Measurements from ENCODE around the gene TP53BP1. TPM values are rescaled to one million over a fixed set of nuclear protein-coding genes. Genes with fewer than 3 reads are reported as not detected.
A peak's percentile ranks its signal among the peaks of the same experiment; 100 is the strongest.
"Not testable (repeated sequence)": the region's sequence is repeated elsewhere in the genome, so short reads cannot be mapped to it uniquely, and the experiment has no call there.

TP53BP1 gene
- 87.2 TPM for total RNA-seq

- peak within 1 kb of the TSS; percentile 61 for H3K27ac ChIP-seq (ENCODE audit: low read depth, low read length)
- H3K27me3 ChIP-seq (ENCODE audit: control insufficient read depth in 3 of 3, insufficient read depth in 3 of 3, low read length in 3 of 3), result no peaks in the 10 kb centered on the region
- H3K4me1 ChIP-seq (ENCODE audit: control insufficient read depth in 3 of 3, insufficient read depth in 3 of 3, low read length in 3 of 3), result peaks cover 8 to 19% (median 12%) of the 10 kb centered on the region in 3 donors
- H3K36me3 ChIP-seq (ENCODE audit: control insufficient read depth in 3 of 3, insufficient read depth in 3 of 3, low read length in 3 of 3), result peaks cover 4 to 29% (median 9%) of the 10 kb centered on the region in 3 donors
- H3K9me3 ChIP-seq (ENCODE audit: control insufficient read depth in 3 of 3, low read length in 3 of 3), result no peaks in the 10 kb centered on the region
- H3K4me3 ChIP-seq (ENCODE audit: low read length in 3 of 3), result peak within 1 kb of the TSS; percentile 95 to 97 (median 96)
- peak within 1 kb of the TSS; percentile 72 to 84 (median 80) for H3K9ac ChIP-seq (ENCODE audit: low read depth in 1 of 3, low read length in 3 of 3)
These were observed at the start of gene TP53BP1 for GRCh38 chr15:43492673-43493601. TP53BP1 (minus strand) TSS chr15:43493156; CDS start chr15:43493043, 113 bp downstream.

GRCh38 chr15:43541785-43542184, 48.8 kb upstream of the TP53BP1 start:
- peaks cover 0 to under 1% (median 0%) of the 10 kb centered on the region in 3 donors for H3K36me3 ChIP-seq (ENCODE audit: control insufficient read depth in 3 of 3, insufficient read depth in 3 of 3, low read length in 3 of 3)
- no peak overlapping the region for H3K4me3 ChIP-seq (ENCODE audit: low read length in 3 of 3)
- H3K27me3 ChIP-seq (ENCODE audit: control insufficient read depth in 3 of 3, insufficient read depth in 3 of 3, low read length in 3 of 3), result no peaks in the 10 kb centered on the region
- no peaks in the 10 kb centered on the region for H3K4me1 ChIP-seq (ENCODE audit: control insufficient read depth in 3 of 3, insufficient read depth in 3 of 3, low read length in 3 of 3)
- no peak overlapping the region for H3K9ac ChIP-seq (ENCODE audit: low read depth in 1 of 3, low read length in 3 of 3)
- no peak overlapping the region for H3K27ac ChIP-seq (ENCODE audit: low read depth, low read length)
- no peaks in the 10 kb centered on the region for H3K9me3 ChIP-seq (ENCODE audit: control insufficient read depth in 3 of 3, low read length in 3 of 3)

- peaks cover 7 to 14% (median 9%) of the 10 kb centered on the region in 3 donors for H3K36me3 ChIP-seq (ENCODE audit: control insufficient read depth in 3 of 3, insufficient read depth in 3 of 3, low read length in 3 of 3)
- H3K27me3 ChIP-seq (ENCODE audit: control insufficient read depth in 3 of 3, insufficient read depth in 3 of 3, low read length in 3 of 3), result no peaks in the 10 kb centered on the region
- H3K4me3 ChIP-seq (ENCODE audit: low read length in 3 of 3), result no peak overlapping the region
- no peaks in the 10 kb centered on the region for H3K4me1 ChIP-seq (ENCODE audit: control insufficient read depth in 3 of 3, insufficient read depth in 3 of 3, low read length in 3 of 3)
- H3K9ac ChIP-seq (ENCODE audit: low read depth in 1 of 3, low read length in 3 of 3), result no peak overlapping the region
- no peak overlapping the region for H3K27ac ChIP-seq (ENCODE audit: low read depth, low read length)
- H3K9me3 ChIP-seq (ENCODE audit: control insufficient read depth in 3 of 3, low read length in 3 of 3), result no peaks in the 10 kb centered on the region
These were observed 45.1 kb upstream of the TP53BP1 start for GRCh38 chr15:43538091-43538490.

- Histone ChIP-seq H3K4me3 (ENCODE audit: low read length in 3 of 3) (no peak overlapping the region), H3K27me3 (ENCODE audit: control insufficient read depth in 3 of 3, insufficient read depth in 3 of 3, low read length in 3 of 3) (no peaks in the 10 kb centered on the region), H3K9ac (ENCODE audit: low read depth in 1 of 3, low read length in 3 of 3) (no peak overlapping the region), H3K4me1 (ENCODE audit: control insufficient read depth in 3 of 3, insufficient read depth in 3 of 3, low read length in 3 of 3) (peaks cover 5 to 13% (median 10%) of the 10 kb centered on the region in 3 donors), H3K36me3 (ENCODE audit: control insufficient read depth in 3 of 3, insufficient read depth in 3 of 3, low read length in 3 of 3) (peaks cover 7 to 14% (median 9%) of the 10 kb centered on the region in 3 donors), H3K27ac (ENCODE audit: low read depth, low read length) (no peak overlapping the region), H3K9me3 (ENCODE audit: control insufficient read depth in 3 of 3, low read length in 3 of 3) (no peaks in the 10 kb centered on the region)
These were observed 41.9 kb upstream of the TP53BP1 start for GRCh38 chr15:43534897-43535296.

GRCh38 chr15:43532826-43533225, 39.9 kb upstream of the TP53BP1 start:
- H3K9me3 ChIP-seq (ENCODE audit: control insufficient read depth in 3 of 3, low read length in 3 of 3); H3K27me3 ChIP-seq (ENCODE audit: control insufficient read depth in 3 of 3, insufficient read depth in 3 of 3, low read length in 3 of 3); H3K4me3 ChIP-seq (ENCODE audit: low read length in 3 of 3); H3K9ac ChIP-seq (ENCODE audit: low read depth in 1 of 3, low read length in 3 of 3); H3K27ac ChIP-seq (ENCODE audit: low read depth, low read length): not testable (repeated sequence)
- H3K36me3 ChIP-seq (ENCODE audit: control insufficient read depth in 3 of 3, insufficient read depth in 3 of 3, low read length in 3 of 3), result peaks cover 7 to 14% (median 9%) of the 10 kb centered on the region in 3 donors
- H3K4me1 ChIP-seq (ENCODE audit: control insufficient read depth in 3 of 3, insufficient read depth in 3 of 3, low read length in 3 of 3), result peaks cover 5 to 13% (median 10%) of the 10 kb centered on the region in 3 donors

- Histone ChIP-seq H3K4me1 (ENCODE audit: control insufficient read depth in 3 of 3, insufficient read depth in 3 of 3, low read length in 3 of 3) (peaks cover 5 to 13% (median 10%) of the 10 kb centered on the region in 3 donors), H3K27ac (ENCODE audit: low read depth, low read length) (peak overlapping the region; percentile 1), H3K4me3 (ENCODE audit: low read length in 3 of 3) (no peak overlapping the region), H3K9ac (ENCODE audit: low read depth in 1 of 3, low read length in 3 of 3) (peak overlapping the region in 1 of 3 donors; percentile 33), H3K36me3 (ENCODE audit: control insufficient read depth in 3 of 3, insufficient read depth in 3 of 3, low read length in 3 of 3) (peaks cover 7 to 15% (median 9%) of the 10 kb centered on the region in 3 donors), H3K9me3 (ENCODE audit: control insufficient read depth in 3 of 3, low read length in 3 of 3) (no peaks in the 10 kb centered on the region), H3K27me3 (ENCODE audit: control insufficient read depth in 3 of 3, insufficient read depth in 3 of 3, low read length in 3 of 3) (no peaks in the 10 kb centered on the region)
These were observed 38.2 kb upstream of the TP53BP1 start for GRCh38 chr15:43531018-43531670.

- H3K9ac ChIP-seq (ENCODE audit: low read depth in 1 of 3, low read length in 3 of 3), result no peak overlapping the region
- H3K27me3 ChIP-seq (ENCODE audit: control insufficient read depth in 3 of 3, insufficient read depth in 3 of 3, low read length in 3 of 3), result no peaks in the 10 kb centered on the region
- H3K36me3 ChIP-seq (ENCODE audit: control insufficient read depth in 3 of 3, insufficient read depth in 3 of 3, low read length in 3 of 3), result peaks cover 12 to 14% (median 13%) of the 10 kb centered on the region in 3 donors
- H3K9me3 ChIP-seq (ENCODE audit: control insufficient read depth in 3 of 3, low read length in 3 of 3), result no peaks in the 10 kb centered on the region
- H3K4me1 ChIP-seq (ENCODE audit: control insufficient read depth in 3 of 3, insufficient read depth in 3 of 3, low read length in 3 of 3), result peaks cover 5 to 13% (median 10%) of the 10 kb centered on the region in 3 donors
- H3K4me3 ChIP-seq (ENCODE audit: low read length in 3 of 3), result no peak overlapping the region
- no peak overlapping the region for H3K27ac ChIP-seq (ENCODE audit: low read depth, low read length)
These were observed 36.8 kb upstream of the TP53BP1 start for GRCh38 chr15:43529587-43530345.

GRCh38 chr15:43529141-43529540, 36.2 kb upstream of the TP53BP1 start:
- H3K4me1 ChIP-seq (ENCODE audit: control insufficient read depth in 3 of 3, insufficient read depth in 3 of 3, low read length in 3 of 3), result peaks cover 5 to 13% (median 10%) of the 10 kb centered on the region in 3 donors
- peaks cover 7 to 16% (median 12%) of the 10 kb centered on the region in 3 donors for H3K36me3 ChIP-seq (ENCODE audit: control insufficient read depth in 3 of 3, insufficient read depth in 3 of 3, low read length in 3 of 3)
- no peak overlapping the region for H3K9ac ChIP-seq (ENCODE audit: low read depth in 1 of 3, low read length in 3 of 3)
- no peaks in the 10 kb centered on the region for H3K9me3 ChIP-seq (ENCODE audit: control insufficient read depth in 3 of 3, low read length in 3 of 3)
- no peak overlapping the region for H3K4me3 ChIP-seq (ENCODE audit: low read length in 3 of 3)
- H3K27ac ChIP-seq (ENCODE audit: low read depth, low read length), result no peak overlapping the region
- H3K27me3 ChIP-seq (ENCODE audit: control insufficient read depth in 3 of 3, insufficient read depth in 3 of 3, low read length in 3 of 3), result no peaks in the 10 kb centered on the region

- Histone ChIP-seq H3K36me3 (ENCODE audit: control insufficient read depth in 3 of 3, insufficient read depth in 3 of 3, low read length in 3 of 3) (peaks cover 8 to 18% (median 16%) of the 10 kb centered on the region in 3 donors), H3K9ac (ENCODE audit: low read depth in 1 of 3, low read length in 3 of 3) (no peak overlapping the region), H3K27ac (ENCODE audit: low read depth, low read length) (no peak overlapping the region), H3K4me1 (ENCODE audit: control insufficient read depth in 3 of 3, insufficient read depth in 3 of 3, low read length in 3 of 3) (peaks cover 5 to 13% (median 10%) of the 10 kb centered on the region in 3 donors), H3K27me3 (ENCODE audit: control insufficient read depth in 3 of 3, insufficient read depth in 3 of 3, low read length in 3 of 3) (no peaks in the 10 kb centered on the region), H3K9me3 (ENCODE audit: control insufficient read depth in 3 of 3, low read length in 3 of 3) (no peaks in the 10 kb centered on the region), H3K4me3 (ENCODE audit: low read length in 3 of 3) (no peak overlapping the region)
These were observed 35.6 kb upstream of the TP53BP1 start for GRCh38 chr15:43528542-43529007.
